Measurements from ENCODE around the gene CLEC4F.

CLEC4F gene

GRCh38 chr2:70808983-70809958 is 11.1 kb downstream of the CLEC4F start:
- no peak for TF ChIP-seq GATA2 (IDR thresholded peaks at IDR 0.05; ENCODE audit: low read depth, low read length)

DNA sequence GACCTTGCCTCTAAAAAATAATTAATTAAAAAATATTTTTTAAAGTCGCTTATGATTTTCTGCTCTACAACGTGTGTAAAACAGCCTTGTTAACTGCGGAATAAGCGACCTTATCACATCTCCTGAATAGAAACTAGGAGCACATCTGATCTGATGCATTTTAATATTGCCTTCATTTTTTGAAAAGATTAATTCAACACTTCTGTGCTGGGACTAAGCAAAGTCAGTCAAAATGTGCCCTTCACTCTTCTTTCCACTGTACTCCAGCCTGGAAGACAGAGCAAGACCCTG is 12.6 kb downstream of the CLEC4F start:
- TF ChIP-seq GATA2 (IDR thresholded peaks at IDR 0.05; ENCODE audit: low read depth, low read length) (no peak), GATA3 (IDR thresholded peaks at IDR 0.05; ENCODE audit: low read depth, low read length) (no peak)

DNA sequence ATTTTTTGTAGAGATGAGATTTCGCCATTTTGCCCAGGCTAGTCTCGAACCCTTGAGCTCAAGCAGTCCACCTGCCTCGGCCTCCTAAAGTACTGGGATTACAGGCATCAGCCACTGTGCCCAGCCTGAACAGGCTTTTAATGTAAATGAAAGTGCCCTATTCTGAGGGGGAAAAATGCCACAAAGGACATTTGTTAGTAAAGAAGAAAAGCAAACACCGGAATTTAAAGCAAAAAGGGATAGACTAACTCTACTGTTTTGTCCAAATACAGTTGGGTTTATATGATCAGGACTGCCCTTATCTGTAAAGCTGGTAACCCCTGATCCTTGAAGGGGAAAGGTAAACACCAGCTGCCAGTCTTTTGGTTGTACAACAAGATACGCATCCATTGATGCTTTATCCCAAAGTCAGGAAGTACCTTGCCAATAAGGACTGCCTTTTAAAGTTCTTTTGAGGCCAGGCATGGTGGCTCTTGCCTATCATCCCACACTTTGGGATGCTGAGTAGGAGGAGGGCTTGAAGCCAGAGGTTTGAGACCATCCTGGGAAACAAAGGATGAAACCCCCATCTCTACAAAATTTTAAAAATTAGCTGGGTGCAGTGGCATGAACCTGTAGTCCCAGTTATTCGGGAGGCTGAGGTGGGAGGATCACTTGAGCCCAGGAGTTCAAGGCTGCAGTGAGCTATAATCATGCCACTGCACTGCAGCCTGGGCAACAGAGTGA is 13.1 kb downstream of the CLEC4F start:
- TF ChIP-seq GATA2 (IDR thresholded peaks at IDR 0.05; ENCODE audit: low read depth, low read length) (no peak), GATA3 (IDR thresholded peaks at IDR 0.05; ENCODE audit: low read depth, low read length) (no peak)

DNA sequence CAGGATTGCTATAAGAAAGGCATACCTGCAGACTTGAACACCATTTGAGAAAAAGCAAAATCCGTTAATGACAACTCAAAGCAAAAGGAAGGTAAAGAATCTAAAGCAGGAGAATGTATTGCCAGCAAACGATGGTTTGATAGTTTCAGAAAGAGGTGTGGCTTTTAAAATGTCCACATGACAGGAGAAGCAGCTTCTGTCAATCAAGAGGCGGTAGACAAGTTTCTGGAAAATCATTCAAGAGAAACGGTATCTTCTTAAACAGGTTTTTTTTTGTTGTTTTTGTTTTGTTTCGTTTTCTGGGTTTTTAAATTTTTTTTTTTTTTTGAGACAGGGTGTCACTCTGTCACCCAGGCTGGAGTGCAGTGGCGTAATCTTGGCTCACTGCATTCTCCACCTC is 13.8 kb downstream of the CLEC4F start:
- TF ChIP-seq GATA3 (IDR thresholded peaks at IDR 0.05; ENCODE audit: low read depth, low read length) (no peak), GATA2 (IDR thresholded peaks at IDR 0.05; ENCODE audit: low read depth, low read length) (no peak)

GRCh38 chr2:70806013-70806412 is 14.4 kb downstream of the CLEC4F start:
- no peak for TF ChIP-seq GATA3 (IDR thresholded peaks at IDR 0.05; ENCODE audit: low read depth, low read length)
- TF ChIP-seq GATA2 (IDR thresholded peaks at IDR 0.05; ENCODE audit: low read depth, low read length), result no peak

GRCh38 chr2:70801607-70802263 is 18.7 kb downstream of the CLEC4F start:
- no peak for TF ChIP-seq GATA3 (IDR thresholded peaks at IDR 0.05; ENCODE audit: low read depth, low read length)
- no peak for TF ChIP-seq GATA2 (IDR thresholded peaks at IDR 0.05; ENCODE audit: low read depth, low read length)

- TF ChIP-seq GATA3 (IDR thresholded peaks at IDR 0.05; ENCODE audit: low read depth, low read length) (no peak), GATA2 (IDR thresholded peaks at IDR 0.05; ENCODE audit: low read depth, low read length) (no peak)
These were observed 20.7 kb downstream of the CLEC4F start for GRCh38 chr2:70799706-70800105.

- no peak for TF ChIP-seq GATA3 (IDR thresholded peaks at IDR 0.05; ENCODE audit: low read depth, low read length)
- TF ChIP-seq GATA2 (IDR thresholded peaks at IDR 0.05; ENCODE audit: low read depth, low read length), result no peak
These were observed 22.9 kb downstream of the CLEC4F start for GRCh38 chr2:70797506-70797905.

DNA sequence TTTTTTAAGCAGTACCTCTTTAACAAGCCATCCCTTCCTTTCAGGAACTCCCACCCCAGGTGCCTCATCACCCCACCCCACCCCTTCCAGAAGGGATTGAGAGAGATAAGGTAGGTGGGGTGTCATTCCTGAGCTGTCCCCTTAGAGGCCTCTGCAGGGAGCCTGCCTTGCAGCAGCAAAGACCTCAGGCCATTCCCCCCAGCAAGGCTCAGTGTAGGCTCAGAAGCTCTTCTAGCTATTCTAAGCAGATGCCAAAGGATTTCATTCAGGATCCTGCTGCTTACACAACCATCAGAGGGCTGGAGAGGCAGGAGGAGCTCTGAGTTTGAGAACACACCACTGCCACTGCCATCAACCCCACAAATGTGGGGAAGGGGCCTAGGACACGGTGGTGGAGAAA is 24.1 kb downstream of the CLEC4F start:
- TF ChIP-seq GATA3 (IDR thresholded peaks at IDR 0.05; ENCODE audit: low read depth, low read length) (no peak), GATA2 (IDR thresholded peaks at IDR 0.05; ENCODE audit: low read depth, low read length) (no peak)

GRCh38 chr2:70795164-70795995 is 25.0 kb downstream of the CLEC4F start:
- TF ChIP-seq GATA2 (IDR thresholded peaks at IDR 0.05; ENCODE audit: low read depth, low read length), result no peak
- no peak for TF ChIP-seq GATA3 (IDR thresholded peaks at IDR 0.05; ENCODE audit: low read depth, low read length)

- TF ChIP-seq GATA3 (IDR thresholded peaks at IDR 0.05; ENCODE audit: low read depth, low read length) (no peak), GATA2 (IDR thresholded peaks at IDR 0.05; ENCODE audit: low read depth, low read length) (no peak)
These were observed 26.9 kb downstream of the CLEC4F start for GRCh38 chr2:70793450-70793849.

DNA sequence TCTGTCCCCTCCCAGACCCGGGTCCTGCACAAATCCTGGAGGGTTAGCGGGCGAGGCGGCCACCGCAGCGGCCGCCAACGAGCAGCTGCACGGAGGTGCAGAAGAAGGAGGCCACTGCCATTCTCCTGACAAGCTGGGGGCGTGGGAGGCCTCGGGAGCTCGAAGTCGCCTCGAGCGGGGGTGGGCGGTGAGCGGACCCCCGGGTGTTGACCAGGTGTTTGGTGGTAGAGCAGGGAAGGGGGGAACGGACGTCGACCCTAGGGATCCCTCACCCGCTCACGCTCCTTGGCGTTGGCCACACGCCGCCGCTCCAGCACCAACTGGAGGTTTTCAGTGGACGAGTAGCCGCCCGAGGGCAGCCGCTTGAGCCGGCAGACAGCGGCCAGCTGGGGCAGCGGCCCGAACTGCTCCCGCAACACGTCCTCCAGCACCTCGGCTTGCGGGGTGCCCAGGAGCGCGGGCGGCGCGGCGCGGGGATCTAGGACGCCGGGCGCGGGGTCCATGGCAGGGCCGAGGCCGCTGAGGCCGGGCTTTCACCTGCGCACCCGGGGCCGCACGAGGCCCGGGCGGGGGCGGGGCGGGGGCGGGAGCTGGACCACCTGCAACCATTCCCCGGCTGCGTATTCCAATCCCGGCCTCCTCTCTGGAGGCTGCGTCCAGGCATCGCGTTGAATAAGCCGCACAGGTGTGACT is 30.1 kb downstream of the CLEC4F start, which contains the start of gene FIGLA:
TSS of gene FIGLA (minus strand) at position 508 of the 693 bp plus-strand sequence. CDS start at position 503, 5 bp downstream.
- no peak for TF ChIP-seq GATA3 (IDR thresholded peaks at IDR 0.05; ENCODE audit: low read depth, low read length)
- no peak for TF ChIP-seq GATA2 (IDR thresholded peaks at IDR 0.05; ENCODE audit: low read depth, low read length)
